Jurkat, Clone E6-1 (cell line): Measurements from ENCODE around the gene SASH3.

Experiments used
- DNase-seq: peaks from one replicate; pipeline ENCODE4 v3.0.0-alpha.2; 2011; ENCODE audit warnings: low read depth, low spot score
- H3K4me3 ChIP-seq: 2 replicates; pipeline ENCODE4 v1.5.1; 2011; ENCODE audit warnings: mild to moderate bottlenecking, low read length, control low read depth, moderate library complexity

Gene SASH3

DNA sequence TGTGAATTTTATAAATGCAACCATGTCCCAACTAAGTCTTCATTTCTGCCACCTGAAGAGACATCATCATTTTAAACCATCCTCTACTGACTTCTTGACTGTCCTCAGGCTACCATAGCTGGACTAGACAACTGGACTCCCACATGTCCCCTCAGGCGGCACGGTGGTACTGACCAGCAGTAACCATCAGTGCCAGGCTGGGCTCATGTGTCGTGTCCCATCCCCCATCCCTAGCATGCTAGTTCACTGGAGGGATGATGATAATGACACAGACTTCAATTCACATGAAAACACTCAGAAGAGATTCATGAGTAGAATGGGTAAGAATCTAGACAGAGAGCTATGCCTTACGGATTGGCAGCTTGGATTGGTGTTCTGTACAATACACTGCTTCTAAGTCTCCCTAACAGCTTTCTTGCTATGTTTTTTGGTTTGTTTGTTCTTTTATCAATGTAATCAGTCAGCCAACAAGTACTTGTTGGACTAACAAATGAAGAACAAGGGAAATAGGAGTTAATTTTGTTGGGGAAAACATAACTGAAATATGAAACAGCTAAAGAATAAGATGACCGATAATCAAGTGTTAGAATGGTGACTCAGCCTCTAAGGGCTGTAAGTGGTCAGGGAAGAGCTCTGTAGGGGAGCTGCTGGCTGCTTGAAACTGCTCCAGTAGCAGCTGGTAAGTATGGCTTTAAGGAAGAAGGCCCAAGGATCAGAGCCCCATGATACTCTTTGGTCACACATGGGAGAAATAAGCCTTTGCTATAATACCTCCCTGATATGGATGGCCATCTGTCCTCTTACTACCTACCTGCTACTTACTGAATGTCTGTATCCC is 53.6 kb downstream of the SASH3 start:
- no peak for DNase-seq
- no peak overlapping the region for H3K4me3 ChIP-seq

DNA sequence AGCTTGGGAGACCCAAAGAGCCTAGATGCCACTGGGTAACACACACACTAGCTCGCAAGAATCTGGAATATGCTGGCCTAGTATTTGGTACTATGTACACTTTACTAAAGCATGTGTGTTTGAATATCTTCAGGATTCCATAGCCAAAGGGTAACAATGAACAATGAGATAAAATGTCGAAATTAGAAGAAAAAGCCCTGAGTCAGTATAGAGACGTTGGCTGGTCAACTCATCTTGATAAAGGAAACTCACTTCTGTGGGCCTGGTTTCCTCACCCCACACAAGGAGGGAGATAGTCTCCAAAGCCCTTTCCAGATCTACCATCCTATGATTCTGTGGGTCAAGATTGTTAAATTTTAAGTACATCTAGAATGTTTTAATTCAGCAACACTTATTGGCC is 57.1 kb downstream of the SASH3 start:
- H3K4me3 ChIP-seq, result no peak overlapping the region
- no peak for DNase-seq

DNA sequence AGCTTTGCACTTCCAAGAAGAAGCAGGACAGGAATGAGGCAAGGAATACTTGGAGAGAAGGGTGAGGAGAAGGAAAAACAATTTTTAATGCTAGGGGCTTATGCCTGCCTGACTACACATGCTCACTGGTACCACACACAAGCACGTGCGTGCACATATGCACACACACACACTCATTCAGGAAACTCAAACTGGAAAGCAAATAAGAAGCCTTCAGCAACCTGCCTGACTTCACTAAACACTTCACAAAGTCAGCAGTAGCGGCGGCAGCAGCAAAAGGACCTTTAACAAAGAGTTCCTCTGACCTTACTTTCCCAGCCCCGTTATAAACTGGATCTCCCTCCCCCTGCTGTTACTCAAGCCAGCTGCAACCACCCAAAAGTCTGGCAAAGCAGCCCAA is 60.6 kb downstream of the SASH3 start:
- no peak for DNase-seq
- no peak overlapping the region for H3K4me3 ChIP-seq

DNA sequence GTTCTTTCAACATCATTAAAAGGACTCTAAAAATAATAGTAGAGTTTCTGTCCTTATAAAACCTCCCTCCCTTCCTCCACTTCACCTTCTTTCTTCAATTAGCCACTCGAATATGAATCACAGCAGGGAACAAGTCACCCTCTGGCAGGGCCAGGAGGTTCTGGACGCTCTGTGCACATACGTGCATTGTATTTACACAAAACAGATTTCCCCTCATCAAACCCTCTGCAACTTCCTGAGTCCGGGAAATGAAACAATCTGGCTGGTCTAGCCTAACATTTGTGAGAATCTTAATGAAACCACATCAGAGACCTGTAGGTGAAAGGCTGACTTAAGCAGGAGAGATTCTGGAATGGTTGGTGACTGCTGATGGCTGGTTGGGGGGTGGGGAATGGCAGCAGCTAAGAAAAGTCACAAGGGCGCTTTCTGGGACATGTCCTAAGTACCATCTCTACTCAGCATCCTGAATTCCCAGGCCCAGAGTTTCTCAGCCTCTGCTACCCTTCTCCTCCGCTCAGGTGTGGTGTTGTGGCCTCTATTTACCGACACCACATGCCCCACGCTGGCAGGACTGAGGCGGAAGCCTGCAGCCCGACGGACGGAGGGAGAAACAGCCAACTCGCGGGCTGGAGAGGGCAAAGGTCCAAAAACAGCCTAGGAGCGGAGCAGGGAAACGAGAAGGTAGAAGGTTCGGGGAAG is 62.9 kb downstream of the SASH3 start:
- H3K4me3 ChIP-seq, result peak overlapping the region; percentile 67
- DNase-seq, result no peak

DNA sequence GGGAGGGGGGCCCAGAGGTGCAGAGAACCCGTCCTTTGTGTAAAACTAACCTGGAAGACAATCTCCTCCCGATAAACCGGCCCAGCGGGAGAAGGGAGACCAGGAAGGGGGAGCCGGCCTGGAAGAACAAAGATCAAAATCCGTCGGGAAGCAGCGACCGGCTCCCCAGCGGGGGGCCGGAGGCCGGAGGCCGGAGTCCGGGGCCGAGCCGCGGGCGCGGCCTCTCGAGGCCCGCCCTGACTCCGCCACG is 63.4 kb downstream of the SASH3 start:
- no peak for DNase-seq
- peak overlapping the region; percentile 67 for H3K4me3 ChIP-seq

DNA sequence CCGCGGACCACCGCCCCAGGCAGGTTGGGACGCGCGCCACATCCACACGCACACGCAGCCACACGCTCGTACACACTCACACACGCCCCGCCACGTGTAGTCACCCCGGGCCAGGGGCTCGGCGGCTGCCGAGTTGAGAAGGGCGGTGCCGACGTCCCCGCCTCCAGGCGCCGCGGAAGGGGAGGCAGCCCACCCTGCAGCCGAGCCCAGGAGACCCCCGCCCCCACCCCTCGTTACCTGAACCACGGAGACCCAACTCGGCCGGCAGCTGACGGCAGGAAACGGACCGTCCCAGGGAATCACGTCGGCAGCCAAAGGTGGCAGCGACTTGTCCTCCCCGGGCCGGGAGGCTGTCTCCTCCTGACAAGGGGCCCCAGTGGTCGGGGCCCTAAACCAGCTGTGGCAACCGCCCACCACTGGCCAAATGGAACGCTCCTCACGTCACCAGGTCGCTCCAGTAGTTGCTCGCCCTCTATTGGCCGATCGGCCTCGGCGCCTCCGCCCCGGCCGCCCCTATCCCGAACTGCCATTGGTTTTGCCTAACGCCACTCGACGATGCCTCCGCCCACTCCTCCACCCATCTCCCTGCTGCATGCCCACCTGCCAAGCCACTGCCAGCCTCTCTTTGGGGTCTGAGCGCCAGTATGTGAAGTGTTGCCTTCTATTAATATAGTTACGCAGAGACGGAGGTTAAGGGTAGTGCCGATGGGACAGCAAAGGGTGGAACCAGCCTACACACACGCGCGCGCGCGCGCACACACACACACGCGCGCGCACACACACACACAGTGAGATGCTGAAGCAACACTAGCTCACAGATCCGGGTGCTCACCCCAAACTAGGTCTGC is 63.9 kb downstream of the SASH3 start, which contains the start of gene ZDHHC9:
TSS of gene ZDHHC9 (minus strand) at position 428 of the 848 bp plus-strand sequence. CDS start 1,941 bp downstream, outside the sequence.
- peak; percentile 81 for DNase-seq
- peak within 1 kb of the TSS; percentile 67 for H3K4me3 ChIP-seq
